ENCODE data around the gene RSL24D1.

DNA sequence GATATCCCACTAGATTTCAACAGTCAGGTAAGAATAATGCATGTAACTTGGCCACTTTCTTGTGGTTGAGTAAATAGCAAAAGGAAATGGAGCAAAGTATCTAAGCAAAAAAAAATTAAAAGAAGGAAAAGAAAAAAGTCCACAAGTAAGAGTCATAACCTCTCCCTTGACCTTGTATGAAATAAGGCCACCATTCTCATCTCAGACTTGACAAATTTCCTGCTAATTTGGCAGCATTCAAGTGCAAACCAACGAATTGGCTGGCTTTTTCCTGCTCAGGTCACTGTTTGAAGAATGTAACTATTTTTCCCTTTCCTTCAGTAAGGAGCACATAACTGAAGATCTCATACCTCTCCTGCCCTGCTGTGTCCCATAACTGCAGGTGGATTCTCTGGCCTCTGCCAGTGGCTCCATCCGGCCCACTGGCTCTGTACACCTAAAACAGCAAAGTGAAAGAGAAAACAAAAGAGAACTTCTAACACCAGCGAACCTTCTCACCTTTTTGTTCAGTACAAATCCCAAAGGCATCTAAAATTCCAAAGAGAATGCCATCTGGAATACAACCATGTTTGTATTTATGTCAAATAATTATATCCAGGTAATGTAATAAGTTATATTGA, 33.4 kb upstream of the RSL24D1 start:
- TF ChIP-seq, protein P1, sequence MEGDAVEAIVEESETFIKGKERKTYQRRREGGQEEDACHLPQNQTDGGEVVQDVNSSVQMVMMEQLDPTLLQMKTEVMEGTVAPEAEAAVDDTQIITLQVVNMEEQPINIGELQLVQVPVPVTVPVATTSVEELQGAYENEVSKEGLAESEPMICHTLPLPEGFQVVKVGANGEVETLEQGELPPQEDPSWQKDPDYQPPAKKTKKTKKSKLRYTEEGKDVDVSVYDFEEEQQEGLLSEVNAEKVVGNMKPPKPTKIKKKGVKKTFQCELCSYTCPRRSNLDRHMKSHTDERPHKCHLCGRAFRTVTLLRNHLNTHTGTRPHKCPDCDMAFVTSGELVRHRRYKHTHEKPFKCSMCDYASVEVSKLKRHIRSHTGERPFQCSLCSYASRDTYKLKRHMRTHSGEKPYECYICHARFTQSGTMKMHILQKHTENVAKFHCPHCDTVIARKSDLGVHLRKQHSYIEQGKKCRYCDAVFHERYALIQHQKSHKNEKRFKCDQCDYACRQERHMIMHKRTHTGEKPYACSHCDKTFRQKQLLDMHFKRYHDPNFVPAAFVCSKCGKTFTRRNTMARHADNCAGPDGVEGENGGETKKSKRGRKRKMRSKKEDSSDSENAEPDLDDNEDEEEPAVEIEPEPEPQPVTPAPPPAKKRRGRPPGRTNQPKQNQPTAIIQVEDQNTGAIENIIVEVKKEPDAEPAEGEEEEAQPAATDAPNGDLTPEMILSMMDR (IDR thresholded peaks at IDR 0.05) = no peak
- no peak for TF ChIP-seq POLR2A (IDR thresholded peaks at IDR 0.05)

Measured in right lobe of liver (tissue), 4 donors.